Liver (tissue), 3 donors: ENCODE data around the gene SH3RF3.

Experiments
- CTCF ChIP-seq: fragments of 150-350 bp; IDR thresholded peaks from 2 replicates; pipeline ENCODE4 v1.5.1; 2017; ENCODE audit warnings: improper control_type of control experiment, low read depth, low read length; ENCODE audit not compliant: missing input control
- FOXA1 ChIP-seq: IDR thresholded peaks from 2 replicates; pipeline ENCODE4 v1.6.1; 2016; ENCODE audit warnings: antibody characterized with exemption
- HNF4A ChIP-seq, 2 donors: conservative IDR thresholded peaks; 2 replicates each; pipeline ENCODE4 v1.6.1; 2016; ENCODE audit warnings: antibody characterized with exemption in 2 of 2, mild to moderate bottlenecking in 2 of 2
- HNF4G ChIP-seq: IDR thresholded peaks from 2 replicates; pipeline ENCODE4 v1.6.1; 2016; ENCODE audit warnings: antibody characterized with exemption
- MAX ChIP-seq: IDR thresholded peaks from 2 replicates; pipeline ENCODE4 v1.6.1; 2016; ENCODE audit warnings: antibody characterized with exemption
- RAD21 ChIP-seq, 2 donors: IDR thresholded peaks; 2 replicates each; pipeline ENCODE4 v1.6.1; 2016; ENCODE audit warnings: antibody characterized with exemption in 2 of 2, mild to moderate bottlenecking in 2 of 2
- REST ChIP-seq: IDR thresholded peaks from 2 replicates; pipeline ENCODE4 v1.6.1; 2016; ENCODE audit warnings: antibody characterized with exemption, mild to moderate bottlenecking
- SP1 ChIP-seq: IDR thresholded peaks from 2 replicates; pipeline ENCODE4 v1.6.1; 2018; ENCODE audit warnings: antibody characterized with exemption, mild to moderate bottlenecking
- TAF1 ChIP-seq: conservative IDR thresholded peaks from 2 replicates; pipeline ENCODE4 v1.6.1; 2016; ENCODE audit warnings: antibody characterized with exemption, mild to moderate bottlenecking
- YY1 ChIP-seq: IDR thresholded peaks from 2 replicates; pipeline ENCODE4 v1.6.1; 2016; ENCODE audit warnings: antibody characterized with exemption, mild to moderate bottlenecking
- donor health status: healthy.
- donor health status: healthy.

- TF ChIP-seq CTCF = no peak
- no peak for TF ChIP-seq MAX
- no peak for TF ChIP-seq TAF1
- no peak for TF ChIP-seq SP1
- TF ChIP-seq YY1 = no peak
- TF ChIP-seq RAD21 (IDR thresholded peaks at IDR 0.05) = no peak
- TF ChIP-seq REST = no peak
- no peak for TF ChIP-seq HNF4G
- no peak for TF ChIP-seq HNF4A (conservative IDR thresholded peaks at IDR 0.05)
- TF ChIP-seq FOXA1 = no peak
Observed at GRCh38 chr2:109237792-109238191, 108.8 kb downstream of the SH3RF3 start.
